Endothelial cell of umbilical vein (primary cell): Measurements from ENCODE around the gene COLQ. TPM values are rescaled to one million over a fixed set of nuclear protein-coding genes. Genes with fewer than 3 reads are reported as not detected.

ENCODE experiments used
- BruUV-seq: library from RNA; stranded (reverse); fragments of 400-500 nt; replicated peaks from 2 replicates; lab custom pipeline; 2021; lab: Mats Ljungman, UMichigan
- CTCF ChIA-PET: fragments of 300-600, 350-600 bp; sonication (Branson Sonifier 250); formaldehyde crosslinking; loops from one replicate; lab custom pipeline; 2021; ENCODE audit warnings: antibody characterized with exemption, inconsistent platforms; lab: Charles Lee
- POLR2A ChIA-PET: fragments of 300-600, 350-600 bp; sonication (Branson Sonifier 250); formaldehyde crosslinking; loops from one replicate; lab custom pipeline; 2021; ENCODE audit warnings: antibody characterized with exemption, inconsistent platforms; lab: Charles Lee
- DNase-seq: peaks from one replicate; pipeline ENCODE4 v3.0.0-alpha.2; 2011; ENCODE audit warnings: low read depth, low spot score
- FAIRE-seq: peaks from 2 replicates; lab custom pipeline; 2011; peaks lifted over from hg19 to GRCh38; lab: Jason Lieb, UNC
- H2AFZ ChIP-seq: 2 replicates; pipeline ENCODE4 v1.6.0; 2012; ENCODE audit warnings: low read depth, low read length, control low read depth, inconsistent platforms
- H3K27ac ChIP-seq: 2 replicates; pipeline ENCODE4 v1.5.1; 2011; ENCODE audit warnings: low read depth, mild to moderate bottlenecking, control low read depth, low read length, moderate library complexity; ENCODE audit not compliant: insufficient read depth
- H3K27me3 ChIP-seq, 2 experiments: 2 replicates each; pipeline versions ENCODE4 v1.6.0 to v1.6.1; 2011; ENCODE audit warnings: low read length in 2 of 2, mixed read lengths in 1 of 2; ENCODE audit not compliant: control insufficient read depth in 2 of 2, insufficient read depth in 2 of 2
- H3K36me3 ChIP-seq, 2 experiments: 2 replicates in 1 of 2; 3 replicates in 1 of 2; pipeline ENCODE4 v1.5.1; 2011; ENCODE audit warnings: low read length in 2 of 2, mild to moderate bottlenecking in 1 of 2, moderate library complexity in 1 of 2; ENCODE audit not compliant: control insufficient read depth in 2 of 2, insufficient read depth in 2 of 2; ENCODE audit errors: extremely low read depth in 1 of 2
- H3K4me1 ChIP-seq: 3 replicates; pipeline ENCODE4 v1.5.1; 2011; ENCODE audit warnings: mild to moderate bottlenecking, low read length; ENCODE audit not compliant: control insufficient read depth, insufficient read depth; ENCODE audit errors: extremely low read depth
- H3K4me2 ChIP-seq: 2 replicates; pipeline ENCODE4 v1.6.1; 2011; ENCODE audit warnings: low read length, control low read depth, mixed read lengths; ENCODE audit not compliant: insufficient read depth
- H3K4me3 ChIP-seq, 3 experiments: fragments of 200-600 bp in 1 of 3; sonication (generic), shearing (Covaris generic) in 1 of 3; replicated peaks in 1 of 3; 2 replicates each; pipeline ENCODE4 v1.5.1; 2011 to 2016; ENCODE audit warnings: control low read depth in 3 of 3, low read length in 3 of 3, mild to moderate bottlenecking in 2 of 3, inconsistent platforms in 1 of 3, low read depth in 1 of 3, moderate library complexity in 1 of 3; ENCODE audit not compliant: insufficient read depth in 1 of 3
- H3K79me2 ChIP-seq: 2 replicates; pipeline ENCODE4 v1.6.0; 2012; ENCODE audit warnings: low read length, inconsistent platforms; ENCODE audit not compliant: control insufficient read depth, insufficient read depth
- H3K9ac ChIP-seq: replicated peaks from 2 replicates; pipeline ENCODE3; 2011; ENCODE audit warnings: low read length, control low read depth; ENCODE audit not compliant: insufficient read depth; ENCODE audit errors: extremely low read depth
- H3K9me1 ChIP-seq: replicated peaks from 3 replicates; pipeline ENCODE4 v1.6.0; 2011; ENCODE audit warnings: mild to moderate bottlenecking, low read length; ENCODE audit not compliant: control insufficient read depth, insufficient read depth; ENCODE audit errors: extremely low read depth
- H3K9me3 ChIP-seq: replicated peaks from 2 replicates; pipeline ENCODE4 v1.5.1; 2012; ENCODE audit warnings: low read length, inconsistent platforms; ENCODE audit not compliant: control insufficient read depth, insufficient read depth
- H4K20me1 ChIP-seq: replicated peaks from 2 replicates; pipeline ENCODE3; 2011; ENCODE audit warnings: mild to moderate bottlenecking, low read length; ENCODE audit not compliant: control insufficient read depth, insufficient read depth; ENCODE audit errors: extremely low read depth
- EZH2 ChIP-seq: IDR thresholded peaks from 2 replicates; pipeline ENCODE4 v1.6.1; 2012; ENCODE audit warnings: borderline replicate concordance, low read depth, mild to moderate bottlenecking, moderate library complexity, low read length, inconsistent platforms; ENCODE audit not compliant: severe bottlenecking
- GATA2 ChIP-seq: IDR thresholded peaks from 2 replicates; pipeline ENCODE4 v1.7.0; 2011; ENCODE audit warnings: low read depth, mild to moderate bottlenecking, moderate library complexity, mixed read lengths, low read length; ENCODE audit not compliant: insufficient read length, insufficient read depth
- JUN ChIP-seq: IDR thresholded peaks from 2 replicates; pipeline ENCODE4 v1.6.1; 2011; ENCODE audit warnings: borderline replicate concordance, low read depth; ENCODE audit not compliant: insufficient read length, insufficient read depth
- MYC ChIP-seq: IDR thresholded peaks from one replicate; pipeline ENCODE4 v1.6.1; 2011; ENCODE audit warnings: mild to moderate bottlenecking, low read depth, low read length
- POLR2A ChIP-seq: IDR thresholded peaks from 2 replicates; pipeline ENCODE4 v1.6.1; 2012; ENCODE audit warnings: low read depth, mild to moderate bottlenecking, control low read depth, low read length
- POLR2AphosphoS5 ChIP-seq: IDR thresholded peaks from 2 replicates; pipeline ENCODE4 v1.6.1; 2012; ENCODE audit warnings: low read depth, mild to moderate bottlenecking, control low read depth, low read length, moderate library complexity; ENCODE audit not compliant: insufficient read depth
- dilution Hi-C: fragments of 300-500 bp; cut with MboI; formaldehyde crosslinking; loops from one replicate; pipeline ENCODE4 v1.15.0; 2019; ENCODE audit warnings: low sequenced_read_pairs; ENCODE audit not compliant: extremely low pct_ligation_motif_present
- intact Hi-C: fragments of 100-400 bp; cut with micrococcal nuclease; formaldehyde crosslinking; loops from one replicate; pipeline ENCODE4 v1.10.0; 2022
- polyA plus RNA-seq, 4 experiments: library from polyadenylated mRNA; depleted of rRNA in 3 of 4; stranded (reverse) in 3 of 4; unstranded in 1 of 4; fragments of >200 nt; gene quantifications; 2 replicates each; pipeline versions ENCODE4 v1.2.1 to v1.2.3, GENCODE V29; 2011 to 2012; ENCODE audit warnings: missing spikeins in 1 of 4
- total RNA-seq: library from RNA; stranded (reverse); gene quantifications from 2 replicates; pipeline ENCODE4 v1.2.3, GENCODE V29; 2021
- TF ChIP-seq, protein P1 (sequence below), 2 donors: IDR thresholded peaks; 1 replicate in 1 of 2; 2 replicates in 1 of 2; pipeline ENCODE4 v1.5.1; 2011; ENCODE audit warnings: low read length in 2 of 2, mild to moderate bottlenecking in 2 of 2, moderate library complexity in 2 of 2, control low read depth in 1 of 2, inconsistent platforms in 1 of 2, low read depth in 1 of 2; ENCODE audit not compliant: insufficient read depth in 1 of 2; ENCODE audit errors: extremely low read depth in 1 of 2
- TF ChIP-seq, protein P2 (sequence below): IDR thresholded peaks from 2 replicates; pipeline ENCODE4 v1.6.1; 2011; ENCODE audit not compliant: insufficient read depth, insufficient read length

COLQ gene
- total and polyA plus RNA-seq, 2 donors (not counting 3 experiments of a cell fraction or from before 2014, with no cell fraction given) = 2.0 to 2.3 TPM

DNA sequence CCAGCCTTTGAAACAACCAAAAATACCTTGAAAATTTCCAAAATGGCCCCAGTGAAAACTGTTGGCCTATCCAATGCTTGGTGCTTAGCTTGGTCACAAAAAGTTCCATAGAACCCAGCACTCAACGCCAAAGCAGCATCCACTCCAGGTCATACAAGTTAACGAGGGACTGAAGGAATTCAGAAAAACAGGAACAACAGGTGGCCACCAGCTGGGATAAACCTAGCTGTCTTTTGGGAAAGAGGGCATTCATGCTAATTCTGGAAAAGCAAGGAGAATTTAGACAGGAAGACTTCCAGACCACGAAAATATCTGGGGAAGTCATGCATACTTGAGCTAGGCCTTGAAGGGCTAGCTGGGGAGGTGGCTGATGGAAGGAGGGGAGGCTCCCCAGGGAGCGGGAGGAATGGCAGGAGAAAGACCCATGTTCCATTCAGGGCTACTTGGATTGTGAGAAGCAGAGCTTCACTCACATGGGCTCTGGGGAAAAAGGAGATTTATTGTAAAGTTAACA is 28.6 kb downstream of the COLQ start:
- CTCF ChIA-PET = no interaction called here
- BruUV-seq = no TSS peak

More for the DNA sequence above, 28.6 kb downstream of the COLQ start:
- DNase-seq = no peak
- peaks cover 3 to 5% of the 10 kb centered on the region in 2 experiments for H3K27me3 ChIP-seq
- no peak overlapping the region for H3K9ac ChIP-seq
- no peak overlapping the region for H3K4me3 ChIP-seq
- H3K79me2 ChIP-seq = no peaks in the 10 kb centered on the region
- FAIRE-seq = no peak
- dilution Hi-C loops = no loop called here
- H3K4me2 ChIP-seq = no peak overlapping the region
- H3K36me3 ChIP-seq = no peaks in the 10 kb centered on the region
- no peaks in the 10 kb centered on the region for H3K4me1 ChIP-seq
- intact Hi-C loops = no loop called here
- TF ChIP-seq GATA2 (no peak), JUN (no peak), POLR2AphosphoS5 (no peak), POLR2A (no peak), MYC (no peak), EZH2 (no peak)
- TF ChIP-seq, protein P1, sequence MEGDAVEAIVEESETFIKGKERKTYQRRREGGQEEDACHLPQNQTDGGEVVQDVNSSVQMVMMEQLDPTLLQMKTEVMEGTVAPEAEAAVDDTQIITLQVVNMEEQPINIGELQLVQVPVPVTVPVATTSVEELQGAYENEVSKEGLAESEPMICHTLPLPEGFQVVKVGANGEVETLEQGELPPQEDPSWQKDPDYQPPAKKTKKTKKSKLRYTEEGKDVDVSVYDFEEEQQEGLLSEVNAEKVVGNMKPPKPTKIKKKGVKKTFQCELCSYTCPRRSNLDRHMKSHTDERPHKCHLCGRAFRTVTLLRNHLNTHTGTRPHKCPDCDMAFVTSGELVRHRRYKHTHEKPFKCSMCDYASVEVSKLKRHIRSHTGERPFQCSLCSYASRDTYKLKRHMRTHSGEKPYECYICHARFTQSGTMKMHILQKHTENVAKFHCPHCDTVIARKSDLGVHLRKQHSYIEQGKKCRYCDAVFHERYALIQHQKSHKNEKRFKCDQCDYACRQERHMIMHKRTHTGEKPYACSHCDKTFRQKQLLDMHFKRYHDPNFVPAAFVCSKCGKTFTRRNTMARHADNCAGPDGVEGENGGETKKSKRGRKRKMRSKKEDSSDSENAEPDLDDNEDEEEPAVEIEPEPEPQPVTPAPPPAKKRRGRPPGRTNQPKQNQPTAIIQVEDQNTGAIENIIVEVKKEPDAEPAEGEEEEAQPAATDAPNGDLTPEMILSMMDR (IDR thresholded peaks at IDR 0.05; ENCODE audit: extremely low read depth in 1 of 2, insufficient read depth in 1 of 2, low read depth in 1 of 2, low read length in 2 of 2) = no peak
- TF ChIP-seq, protein P2, sequence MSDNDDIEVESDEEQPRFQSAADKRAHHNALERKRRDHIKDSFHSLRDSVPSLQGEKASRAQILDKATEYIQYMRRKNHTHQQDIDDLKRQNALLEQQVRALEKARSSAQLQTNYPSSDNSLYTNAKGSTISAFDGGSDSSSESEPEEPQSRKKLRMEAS = no peak
- no peaks in the 10 kb centered on the region for H3K9me1 ChIP-seq
- no peak overlapping the region for H2AFZ ChIP-seq
- H4K20me1 ChIP-seq = no peaks in the 10 kb centered on the region
- H3K9me3 ChIP-seq = no peaks in the 10 kb centered on the region
- POLR2A ChIA-PET = no interaction called here
- no peak overlapping the region for H3K27ac ChIP-seq
